HL-60 (cell line): ENCODE measurements around the gene HNF4A.

Experiments used
- GABPA ChIP-seq: IDR thresholded peaks from 2 replicates; pipeline ENCODE4 v1.6.1; 2012; ENCODE audit warnings: low read depth
- POLR2AphosphoS5 ChIP-seq: IDR thresholded peaks from 2 replicates; pipeline ENCODE4 v1.6.1; 2012; ENCODE audit warnings: low read depth
- SPI1 ChIP-seq: IDR thresholded peaks from 2 replicates; pipeline ENCODE4 v1.6.1; 2012; ENCODE audit warnings: low read depth, mild to moderate bottlenecking, borderline replicate concordance
- TF ChIP-seq, protein P1 (sequence below): IDR thresholded peaks from one replicate; pipeline ENCODE4 v1.5.1; 2011; ENCODE audit warnings: low read length, control low read depth, inconsistent platforms; ENCODE audit not compliant: insufficient read depth
- TF ChIP-seq, protein P2 (sequence below): IDR thresholded peaks from 2 replicates; pipeline ENCODE4 v1.6.1; 2012; ENCODE audit warnings: low read depth; ENCODE audit not compliant: insufficient replicate concordance

DNA sequence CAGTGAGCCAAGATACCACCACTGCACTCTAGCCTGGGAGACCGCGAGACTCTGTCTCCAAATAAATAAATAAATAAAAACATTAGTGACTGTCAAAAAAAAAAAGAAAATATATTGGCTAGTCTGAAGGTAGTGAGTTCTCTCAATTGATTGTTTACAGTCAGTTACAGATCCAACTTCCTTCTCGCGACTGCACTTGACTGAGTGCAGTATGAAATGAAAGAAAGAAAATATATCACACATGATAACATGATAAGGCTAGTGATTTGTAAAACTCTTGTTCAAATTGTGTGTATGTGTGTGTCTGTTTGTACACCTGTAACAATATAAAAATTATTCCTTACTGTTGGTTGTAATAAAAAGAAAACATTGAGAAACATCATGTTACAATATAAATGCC, 10.8 kb upstream of the HNF4A start:
- TF ChIP-seq POLR2AphosphoS5: no peak
- TF ChIP-seq, protein P1, sequence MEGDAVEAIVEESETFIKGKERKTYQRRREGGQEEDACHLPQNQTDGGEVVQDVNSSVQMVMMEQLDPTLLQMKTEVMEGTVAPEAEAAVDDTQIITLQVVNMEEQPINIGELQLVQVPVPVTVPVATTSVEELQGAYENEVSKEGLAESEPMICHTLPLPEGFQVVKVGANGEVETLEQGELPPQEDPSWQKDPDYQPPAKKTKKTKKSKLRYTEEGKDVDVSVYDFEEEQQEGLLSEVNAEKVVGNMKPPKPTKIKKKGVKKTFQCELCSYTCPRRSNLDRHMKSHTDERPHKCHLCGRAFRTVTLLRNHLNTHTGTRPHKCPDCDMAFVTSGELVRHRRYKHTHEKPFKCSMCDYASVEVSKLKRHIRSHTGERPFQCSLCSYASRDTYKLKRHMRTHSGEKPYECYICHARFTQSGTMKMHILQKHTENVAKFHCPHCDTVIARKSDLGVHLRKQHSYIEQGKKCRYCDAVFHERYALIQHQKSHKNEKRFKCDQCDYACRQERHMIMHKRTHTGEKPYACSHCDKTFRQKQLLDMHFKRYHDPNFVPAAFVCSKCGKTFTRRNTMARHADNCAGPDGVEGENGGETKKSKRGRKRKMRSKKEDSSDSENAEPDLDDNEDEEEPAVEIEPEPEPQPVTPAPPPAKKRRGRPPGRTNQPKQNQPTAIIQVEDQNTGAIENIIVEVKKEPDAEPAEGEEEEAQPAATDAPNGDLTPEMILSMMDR: no peak
- no peak for TF ChIP-seq GABPA
- TF ChIP-seq, protein P2, sequence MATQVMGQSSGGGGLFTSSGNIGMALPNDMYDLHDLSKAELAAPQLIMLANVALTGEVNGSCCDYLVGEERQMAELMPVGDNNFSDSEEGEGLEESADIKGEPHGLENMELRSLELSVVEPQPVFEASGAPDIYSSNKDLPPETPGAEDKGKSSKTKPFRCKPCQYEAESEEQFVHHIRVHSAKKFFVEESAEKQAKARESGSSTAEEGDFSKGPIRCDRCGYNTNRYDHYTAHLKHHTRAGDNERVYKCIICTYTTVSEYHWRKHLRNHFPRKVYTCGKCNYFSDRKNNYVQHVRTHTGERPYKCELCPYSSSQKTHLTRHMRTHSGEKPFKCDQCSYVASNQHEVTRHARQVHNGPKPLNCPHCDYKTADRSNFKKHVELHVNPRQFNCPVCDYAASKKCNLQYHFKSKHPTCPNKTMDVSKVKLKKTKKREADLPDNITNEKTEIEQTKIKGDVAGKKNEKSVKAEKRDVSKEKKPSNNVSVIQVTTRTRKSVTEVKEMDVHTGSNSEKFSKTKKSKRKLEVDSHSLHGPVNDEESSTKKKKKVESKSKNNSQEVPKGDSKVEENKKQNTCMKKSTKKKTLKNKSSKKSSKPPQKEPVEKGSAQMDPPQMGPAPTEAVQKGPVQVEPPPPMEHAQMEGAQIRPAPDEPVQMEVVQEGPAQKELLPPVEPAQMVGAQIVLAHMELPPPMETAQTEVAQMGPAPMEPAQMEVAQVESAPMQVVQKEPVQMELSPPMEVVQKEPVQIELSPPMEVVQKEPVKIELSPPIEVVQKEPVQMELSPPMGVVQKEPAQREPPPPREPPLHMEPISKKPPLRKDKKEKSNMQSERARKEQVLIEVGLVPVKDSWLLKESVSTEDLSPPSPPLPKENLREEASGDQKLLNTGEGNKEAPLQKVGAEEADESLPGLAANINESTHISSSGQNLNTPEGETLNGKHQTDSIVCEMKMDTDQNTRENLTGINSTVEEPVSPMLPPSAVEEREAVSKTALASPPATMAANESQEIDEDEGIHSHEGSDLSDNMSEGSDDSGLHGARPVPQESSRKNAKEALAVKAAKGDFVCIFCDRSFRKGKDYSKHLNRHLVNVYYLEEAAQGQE: no peak
- no peak for TF ChIP-seq SPI1
